ENCODE measurements around the gene WNT3A. TPM values are rescaled to one million over a fixed set of nuclear protein-coding genes. Genes with fewer than 3 reads are reported as not detected.

The WNT3A gene
- total and polyA plus RNA-seq, 12 donors: not detected

- Histone ChIP-seq H3K36me3 (no peaks in the 10 kb centered on the region), H3K4me3 (no peak overlapping the region), H3K27me3 (peaks cover 18 to 79% (median 68%) of the 10 kb centered on the region in 7 donors), H3K9me3 (no peaks in the 10 kb centered on the region), H3K27ac (no peak overlapping the region), H3K4me1 (peaks cover 0 to 5% (median 2%) of the 10 kb centered on the region in 9 donors)
- TF ChIP-seq, protein P1, sequence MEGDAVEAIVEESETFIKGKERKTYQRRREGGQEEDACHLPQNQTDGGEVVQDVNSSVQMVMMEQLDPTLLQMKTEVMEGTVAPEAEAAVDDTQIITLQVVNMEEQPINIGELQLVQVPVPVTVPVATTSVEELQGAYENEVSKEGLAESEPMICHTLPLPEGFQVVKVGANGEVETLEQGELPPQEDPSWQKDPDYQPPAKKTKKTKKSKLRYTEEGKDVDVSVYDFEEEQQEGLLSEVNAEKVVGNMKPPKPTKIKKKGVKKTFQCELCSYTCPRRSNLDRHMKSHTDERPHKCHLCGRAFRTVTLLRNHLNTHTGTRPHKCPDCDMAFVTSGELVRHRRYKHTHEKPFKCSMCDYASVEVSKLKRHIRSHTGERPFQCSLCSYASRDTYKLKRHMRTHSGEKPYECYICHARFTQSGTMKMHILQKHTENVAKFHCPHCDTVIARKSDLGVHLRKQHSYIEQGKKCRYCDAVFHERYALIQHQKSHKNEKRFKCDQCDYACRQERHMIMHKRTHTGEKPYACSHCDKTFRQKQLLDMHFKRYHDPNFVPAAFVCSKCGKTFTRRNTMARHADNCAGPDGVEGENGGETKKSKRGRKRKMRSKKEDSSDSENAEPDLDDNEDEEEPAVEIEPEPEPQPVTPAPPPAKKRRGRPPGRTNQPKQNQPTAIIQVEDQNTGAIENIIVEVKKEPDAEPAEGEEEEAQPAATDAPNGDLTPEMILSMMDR (IDR thresholded peaks at IDR 0.05): no peak
- intact Hi-C loops (cut with DNase I): loop anchor here in 1 of 10 donors (10.0 kb wide), 1 partner anchor 45 kb away; no protein-coding TSS in a partner anchor
- 56% methylated on average over 21 of the region's 21 CpGs for WGBS, 2 donors
- ATAC-seq (no peak), DNase-seq (peak in 1 of 2 donors; percentile 4)
These were observed 3.3 kb downstream of the WNT3A start for GRCh38 chr1:228009828-228010775.

DNA sequence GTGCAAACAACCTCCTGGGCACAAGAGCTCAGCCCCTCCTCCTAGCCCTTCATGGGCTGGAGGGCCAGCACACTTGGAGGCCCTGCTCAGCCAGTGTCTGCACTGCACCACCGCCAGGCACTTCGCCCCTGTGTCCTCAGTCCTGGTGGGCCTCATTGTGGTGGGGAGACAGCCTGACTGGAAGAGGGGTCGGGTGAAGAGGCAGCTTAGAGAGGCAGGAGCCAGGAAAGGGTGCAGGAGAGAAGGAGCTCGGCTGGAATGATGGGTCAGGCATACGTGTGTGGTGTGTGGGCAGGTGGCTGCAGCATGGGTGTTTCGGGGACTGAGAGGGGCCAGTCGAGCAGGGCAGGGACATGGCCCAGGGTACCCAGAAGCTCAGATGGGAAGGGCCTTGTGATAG is 4.1 kb downstream of the WNT3A start:
- Histone ChIP-seq H3K4me3 (no peak overlapping the region), H3K4me1 (peaks cover 0 to 5% (median 2%) of the 10 kb centered on the region in 9 donors), H3K36me3 (no peaks in the 10 kb centered on the region), H3K27me3 (peaks cover 11 to 74% (median 60%) of the 10 kb centered on the region in 7 donors), H3K27ac (no peak overlapping the region), H3K9me3 (no peaks in the 10 kb centered on the region)
- 76 to 85% methylated on average over 7 of the region's 7 CpGs for WGBS, 2 donors
- ATAC-seq (no peak), DNase-seq (no peak)
- intact Hi-C loops (cut with DNase I): no loop called here
- TF ChIP-seq, protein P1 (IDR thresholded peaks at IDR 0.05): no peak

DNA sequence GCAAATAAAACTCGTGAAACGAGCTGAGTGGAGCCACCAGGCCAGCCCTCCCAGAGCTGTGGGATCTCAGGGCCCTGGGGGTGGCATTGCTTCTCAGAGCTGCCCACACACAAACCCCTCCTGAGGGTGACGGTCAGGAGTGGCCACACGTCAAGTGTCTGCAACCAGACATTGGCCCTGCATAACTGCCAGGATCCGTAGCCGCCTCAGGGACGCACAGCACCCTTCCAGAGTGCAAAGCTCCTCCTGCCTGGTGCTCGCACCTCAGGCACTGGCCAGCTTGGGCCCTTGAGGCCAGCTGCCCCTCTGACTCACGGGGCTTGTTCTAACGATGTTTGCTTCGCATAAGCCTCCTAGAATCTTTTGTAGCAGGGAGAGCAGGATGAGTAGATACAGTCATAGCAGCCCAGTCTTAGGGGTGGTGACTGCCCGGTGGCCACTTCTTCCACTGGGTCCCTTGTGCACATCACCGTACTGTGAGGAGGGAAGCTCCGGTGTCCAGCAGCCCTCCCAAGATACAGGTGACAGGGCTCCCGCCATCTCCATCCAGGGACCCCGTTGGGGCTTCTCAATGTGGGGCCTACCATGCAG is 5.0 kb downstream of the WNT3A start:
- peaks cover 5 to 70% (median 52%) of the 10 kb centered on the region in 7 donors for H3K27me3 ChIP-seq
- peaks cover 0 to 5% (median 2%) of the 10 kb centered on the region in 9 donors for H3K4me1 ChIP-seq
- TF ChIP-seq, protein P1 (IDR thresholded peaks at IDR 0.05): no peak
- intact Hi-C loops (cut with DNase I): no loop called here
- DNase-seq (peak in 1 of 2 donors; percentile 3), ATAC-seq (no peak)
- whole genome bisulfite sequencing, 2 donors: 73 to 76% methylated on average over 16 of the region's 16 CpGs
- no peaks in the 10 kb centered on the region for H3K36me3 ChIP-seq
- H3K4me3 ChIP-seq: no peak overlapping the region
- no peak overlapping the region for H3K27ac ChIP-seq
- H3K9me3 ChIP-seq: no peaks in the 10 kb centered on the region

DNA sequence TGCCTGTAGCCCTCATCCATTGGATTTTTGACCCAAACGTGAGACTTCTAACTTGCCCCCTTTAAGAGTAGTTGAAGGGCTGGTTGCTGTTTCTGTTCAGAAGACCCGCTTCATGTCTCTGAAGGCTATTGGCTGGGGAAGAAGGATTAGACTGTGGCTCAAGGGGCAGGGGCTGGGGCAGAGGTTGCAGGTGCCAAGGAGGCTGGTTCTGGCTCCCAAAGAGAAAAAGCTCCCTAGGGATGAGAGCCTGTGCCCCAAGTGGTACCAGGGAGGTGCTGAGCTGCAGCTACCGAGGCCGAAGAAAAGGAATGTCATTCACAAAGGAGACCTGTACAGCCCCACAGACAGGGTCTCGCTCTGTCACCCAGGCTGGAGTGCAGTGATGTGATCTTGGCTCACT is 5.8 kb downstream of the WNT3A start:
- WGBS, 2 donors: 85 to 87% methylated on average over 5 of the region's 5 CpGs
- Histone ChIP-seq H3K36me3 (no peaks in the 10 kb centered on the region), H3K4me3 (no peak overlapping the region), H3K27ac (no peak overlapping the region), H3K4me1 (no peaks in the 10 kb centered on the region), H3K9me3 (no peaks in the 10 kb centered on the region), H3K27me3 (peaks cover 0 to 63% (median 46%) of the 10 kb centered on the region in 7 donors)
- TF ChIP-seq, protein P1 (IDR thresholded peaks at IDR 0.05): no peak
- ATAC-seq: no peak
- intact Hi-C loops (cut with DNase I): no loop called here
- DNase-seq: no peak
